Endothelial cell of umbilical vein (primary cell): ENCODE results near the gene C2orf68. TPM values are rescaled to one million over a fixed set of nuclear protein-coding genes. Genes with fewer than 3 reads are reported as not detected.
A peak's percentile ranks its signal among the peaks of the same experiment; 100 is the strongest.

Experiments
- BruUV-seq: library from RNA; stranded (reverse); fragments of 400-500 nt; replicated peaks from 2 replicates; lab custom pipeline; 2021; lab: Mats Ljungman, UMichigan
- CTCF ChIA-PET: fragments of 300-600, 350-600 bp; sonication (Branson Sonifier 250); formaldehyde crosslinking; loops from one replicate; lab custom pipeline; 2021; ENCODE audit warnings: antibody characterized with exemption, inconsistent platforms; lab: Charles Lee
- POLR2A ChIA-PET: fragments of 300-600, 350-600 bp; sonication (Branson Sonifier 250); formaldehyde crosslinking; loops from one replicate; lab custom pipeline; 2021; ENCODE audit warnings: antibody characterized with exemption, inconsistent platforms; lab: Charles Lee
- DNase-seq: peaks from one replicate; pipeline ENCODE4 v3.0.0-alpha.2; 2011; ENCODE audit warnings: low read depth, low spot score
- FAIRE-seq: peaks from 2 replicates; lab custom pipeline; 2011; peaks lifted over from hg19 to GRCh38; lab: Jason Lieb, UNC
- H2AFZ ChIP-seq: 2 replicates; pipeline ENCODE4 v1.6.0; 2012; ENCODE audit warnings: low read depth, low read length, control low read depth, inconsistent platforms
- H3K27ac ChIP-seq: 2 replicates; pipeline ENCODE4 v1.5.1; 2011; ENCODE audit warnings: low read depth, mild to moderate bottlenecking, control low read depth, low read length, moderate library complexity; ENCODE audit not compliant: insufficient read depth
- H3K27me3 ChIP-seq, 2 experiments: 2 replicates each; pipeline versions ENCODE4 v1.6.0 to v1.6.1; 2011; ENCODE audit warnings: low read length in 2 of 2, mixed read lengths in 1 of 2; ENCODE audit not compliant: control insufficient read depth in 2 of 2, insufficient read depth in 2 of 2
- H3K36me3 ChIP-seq, 2 experiments: 2 replicates in 1 of 2; 3 replicates in 1 of 2; pipeline ENCODE4 v1.5.1; 2011; ENCODE audit warnings: low read length in 2 of 2, mild to moderate bottlenecking in 1 of 2, moderate library complexity in 1 of 2; ENCODE audit not compliant: control insufficient read depth in 2 of 2, insufficient read depth in 2 of 2; ENCODE audit errors: extremely low read depth in 1 of 2
- H3K4me1 ChIP-seq: 3 replicates; pipeline ENCODE4 v1.5.1; 2011; ENCODE audit warnings: mild to moderate bottlenecking, low read length; ENCODE audit not compliant: control insufficient read depth, insufficient read depth; ENCODE audit errors: extremely low read depth
- H3K4me2 ChIP-seq: 2 replicates; pipeline ENCODE4 v1.6.1; 2011; ENCODE audit warnings: low read length, control low read depth, mixed read lengths; ENCODE audit not compliant: insufficient read depth
- H3K4me3 ChIP-seq, 3 experiments: fragments of 200-600 bp in 1 of 3; sonication (generic), shearing (Covaris generic) in 1 of 3; replicated peaks in 1 of 3; 2 replicates each; pipeline ENCODE4 v1.5.1; 2011 to 2016; ENCODE audit warnings: control low read depth in 3 of 3, low read length in 3 of 3, mild to moderate bottlenecking in 2 of 3, inconsistent platforms in 1 of 3, low read depth in 1 of 3, moderate library complexity in 1 of 3; ENCODE audit not compliant: insufficient read depth in 1 of 3
- H3K79me2 ChIP-seq: 2 replicates; pipeline ENCODE4 v1.6.0; 2012; ENCODE audit warnings: low read length, inconsistent platforms; ENCODE audit not compliant: control insufficient read depth, insufficient read depth
- H3K9ac ChIP-seq: replicated peaks from 2 replicates; pipeline ENCODE3; 2011; ENCODE audit warnings: low read length, control low read depth; ENCODE audit not compliant: insufficient read depth; ENCODE audit errors: extremely low read depth
- H3K9me1 ChIP-seq: replicated peaks from 3 replicates; pipeline ENCODE4 v1.6.0; 2011; ENCODE audit warnings: mild to moderate bottlenecking, low read length; ENCODE audit not compliant: control insufficient read depth, insufficient read depth; ENCODE audit errors: extremely low read depth
- H3K9me3 ChIP-seq: replicated peaks from 2 replicates; pipeline ENCODE4 v1.5.1; 2012; ENCODE audit warnings: low read length, inconsistent platforms; ENCODE audit not compliant: control insufficient read depth, insufficient read depth
- H4K20me1 ChIP-seq: replicated peaks from 2 replicates; pipeline ENCODE3; 2011; ENCODE audit warnings: mild to moderate bottlenecking, low read length; ENCODE audit not compliant: control insufficient read depth, insufficient read depth; ENCODE audit errors: extremely low read depth
- EZH2 ChIP-seq: IDR thresholded peaks from 2 replicates; pipeline ENCODE4 v1.6.1; 2012; ENCODE audit warnings: borderline replicate concordance, low read depth, mild to moderate bottlenecking, moderate library complexity, low read length, inconsistent platforms; ENCODE audit not compliant: severe bottlenecking
- FOS ChIP-seq: IDR thresholded peaks from 2 replicates; pipeline ENCODE4 v1.6.1; 2011; ENCODE audit warnings: mild to moderate bottlenecking, low read length, moderate library complexity, borderline replicate concordance; ENCODE audit not compliant: insufficient read depth
- JUN ChIP-seq: IDR thresholded peaks from 2 replicates; pipeline ENCODE4 v1.6.1; 2011; ENCODE audit warnings: borderline replicate concordance, low read depth; ENCODE audit not compliant: insufficient read length, insufficient read depth
- MYC ChIP-seq: IDR thresholded peaks from one replicate; pipeline ENCODE4 v1.6.1; 2011; ENCODE audit warnings: mild to moderate bottlenecking, low read depth, low read length
- POLR2A ChIP-seq: IDR thresholded peaks from 2 replicates; pipeline ENCODE4 v1.6.1; 2012; ENCODE audit warnings: low read depth, mild to moderate bottlenecking, control low read depth, low read length
- POLR2AphosphoS5 ChIP-seq: IDR thresholded peaks from 2 replicates; pipeline ENCODE4 v1.6.1; 2012; ENCODE audit warnings: low read depth, mild to moderate bottlenecking, control low read depth, low read length, moderate library complexity; ENCODE audit not compliant: insufficient read depth
- dilution Hi-C: fragments of 300-500 bp; cut with MboI; formaldehyde crosslinking; loops from one replicate; pipeline ENCODE4 v1.15.0; 2019; ENCODE audit warnings: low sequenced_read_pairs; ENCODE audit not compliant: extremely low pct_ligation_motif_present
- intact Hi-C: fragments of 100-400 bp; cut with micrococcal nuclease; formaldehyde crosslinking; loops from one replicate; pipeline ENCODE4 v1.10.0; 2022
- polyA plus RNA-seq, 4 experiments: library from polyadenylated mRNA; depleted of rRNA in 3 of 4; stranded (reverse) in 3 of 4; unstranded in 1 of 4; fragments of >200 nt; gene quantifications; 2 replicates each; pipeline versions ENCODE4 v1.2.1 to v1.2.3, GENCODE V29; 2011 to 2012; ENCODE audit warnings: missing spikeins in 1 of 4
- total RNA-seq: library from RNA; stranded (reverse); gene quantifications from 2 replicates; pipeline ENCODE4 v1.2.3, GENCODE V29; 2021
- TF ChIP-seq, protein P1 (sequence below), 2 donors: IDR thresholded peaks; 1 replicate in 1 of 2; 2 replicates in 1 of 2; pipeline ENCODE4 v1.5.1; 2011; ENCODE audit warnings: low read length in 2 of 2, mild to moderate bottlenecking in 2 of 2, moderate library complexity in 2 of 2, control low read depth in 1 of 2, inconsistent platforms in 1 of 2, low read depth in 1 of 2; ENCODE audit not compliant: insufficient read depth in 1 of 2; ENCODE audit errors: extremely low read depth in 1 of 2

The C2orf68 gene
- total and polyA plus RNA-seq, 2 donors (not counting 3 experiments of a cell fraction or from before 2014, with no cell fraction given), result 17.4 to 27.4 TPM

DNA sequence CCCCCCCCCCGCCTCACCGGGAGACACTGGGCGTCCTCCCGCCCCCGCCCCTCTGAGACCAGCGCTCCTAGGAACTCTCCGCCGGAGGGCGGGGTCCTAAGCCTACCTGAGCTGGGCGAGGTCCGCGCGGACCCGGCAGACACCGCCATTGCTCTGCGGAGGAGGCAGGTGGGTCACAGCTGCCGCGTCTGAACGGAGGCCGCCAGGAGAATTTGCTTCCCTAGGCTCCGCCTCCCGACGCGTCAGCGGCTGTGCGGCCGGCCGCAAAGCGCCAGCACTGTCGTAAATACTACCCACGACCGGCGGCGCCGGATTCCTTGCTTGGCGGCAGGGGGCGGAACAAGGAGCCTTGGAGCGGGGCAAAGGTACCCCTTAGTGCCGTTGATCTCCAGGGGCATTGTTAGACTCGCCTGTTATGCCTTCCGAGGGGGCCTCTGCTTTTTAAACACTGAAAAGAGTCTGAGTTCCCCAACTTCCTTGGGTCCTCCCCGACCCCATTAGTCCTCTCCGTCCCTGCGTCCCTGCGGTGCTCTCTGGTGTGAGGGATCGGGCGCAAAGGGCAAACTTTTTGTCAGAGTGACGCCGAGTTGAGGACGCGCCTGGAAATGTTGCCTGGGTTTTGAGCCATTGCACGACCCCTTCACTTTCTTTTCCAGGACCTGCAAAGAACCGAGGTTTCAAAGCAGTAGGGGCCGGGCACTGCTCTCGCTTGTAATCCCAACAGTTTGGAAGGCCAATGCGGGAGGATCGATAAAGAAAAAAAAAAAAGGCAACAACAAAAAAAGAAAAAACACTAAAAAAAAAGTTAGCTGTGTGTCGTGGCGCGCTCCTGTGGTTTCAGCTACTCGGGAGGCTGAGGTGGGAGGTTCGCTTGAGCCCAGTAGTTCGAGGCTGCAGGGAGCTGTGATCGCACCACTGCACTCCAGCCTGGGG lies 50.3 kb downstream of the C2orf68 start, which contains the start of gene GGCX:
Gene GGCX (minus strand): TSS at position 214 of the 933 bp plus-strand sequence. CDS start 65 bp downstream, at position 149.
- dilution Hi-C loops (no loop called here), intact Hi-C loops (loop anchor here (1.0 kb wide), 5 partner anchors 22 to 55 kb away; partner anchors contain the start of genes C2orf68, MAT2A, TMEM150A and USP39)
- peak; percentile 91 for FAIRE-seq
- Histone ChIP-seq H3K79me2 (peaks cover 26% of the 10 kb centered on the region), H3K27ac (peak within 1 kb of the TSS; percentile 44), H3K4me1 (peaks cover 9% of the 10 kb centered on the region), H3K36me3 (peaks cover 6 to 12% of the 10 kb centered on the region in 2 experiments), H3K9me3 (no peaks in the 10 kb centered on the region), H3K4me3 (peak within 1 kb of the TSS; percentile 69 to 82 (median 72)), H3K9me1 (no peaks in the 10 kb centered on the region), H4K20me1 (no peaks in the 10 kb centered on the region), H3K9ac (peak within 1 kb of the TSS; percentile 77), H2AFZ (peak within 1 kb of the TSS; percentile 87), H3K27me3 (no peaks in the 10 kb centered on the region), H3K4me2 (peak within 1 kb of the TSS; percentile 96)
- POLR2A ChIA-PET, result interaction anchor here (0.6 to 1.4 kb wide), 7 partner anchors 10 to 50 kb away, joined by 3 to 4 read pairs (median 3); partner anchors contain the start of genes C2orf68 and MAT2A
- CTCF ChIA-PET, result interaction anchor here (1.1 to 2.0 kb wide), 4 partner anchors 26 to 142 kb away, joined by 3 to 8 read pairs (median 4); no protein-coding TSS in a partner anchor
- TF ChIP-seq MYC (no peak), FOS (no peak), EZH2 (no peak), POLR2A (peak; percentile 95), JUN (no peak), POLR2AphosphoS5 (peak; percentile 93)
- TF ChIP-seq, protein P1, sequence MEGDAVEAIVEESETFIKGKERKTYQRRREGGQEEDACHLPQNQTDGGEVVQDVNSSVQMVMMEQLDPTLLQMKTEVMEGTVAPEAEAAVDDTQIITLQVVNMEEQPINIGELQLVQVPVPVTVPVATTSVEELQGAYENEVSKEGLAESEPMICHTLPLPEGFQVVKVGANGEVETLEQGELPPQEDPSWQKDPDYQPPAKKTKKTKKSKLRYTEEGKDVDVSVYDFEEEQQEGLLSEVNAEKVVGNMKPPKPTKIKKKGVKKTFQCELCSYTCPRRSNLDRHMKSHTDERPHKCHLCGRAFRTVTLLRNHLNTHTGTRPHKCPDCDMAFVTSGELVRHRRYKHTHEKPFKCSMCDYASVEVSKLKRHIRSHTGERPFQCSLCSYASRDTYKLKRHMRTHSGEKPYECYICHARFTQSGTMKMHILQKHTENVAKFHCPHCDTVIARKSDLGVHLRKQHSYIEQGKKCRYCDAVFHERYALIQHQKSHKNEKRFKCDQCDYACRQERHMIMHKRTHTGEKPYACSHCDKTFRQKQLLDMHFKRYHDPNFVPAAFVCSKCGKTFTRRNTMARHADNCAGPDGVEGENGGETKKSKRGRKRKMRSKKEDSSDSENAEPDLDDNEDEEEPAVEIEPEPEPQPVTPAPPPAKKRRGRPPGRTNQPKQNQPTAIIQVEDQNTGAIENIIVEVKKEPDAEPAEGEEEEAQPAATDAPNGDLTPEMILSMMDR (IDR thresholded peaks at IDR 0.05; ENCODE audit: extremely low read depth in 1 of 2, insufficient read depth in 1 of 2, low read depth in 1 of 2, low read length in 2 of 2), result peak in 1 of 2 donors; percentile 5
- DNase-seq, result peak; percentile 96
- TSS peak; percentile 99 for BruUV-seq
